ENCODE results near the gene PCNX2. TPM values are rescaled to one million over a fixed set of nuclear protein-coding genes. Genes with fewer than 3 reads are reported as not detected.

PCNX2 gene
- total RNA-seq, 1 donor from 2014 or later = 29.5 TPM

DNA sequence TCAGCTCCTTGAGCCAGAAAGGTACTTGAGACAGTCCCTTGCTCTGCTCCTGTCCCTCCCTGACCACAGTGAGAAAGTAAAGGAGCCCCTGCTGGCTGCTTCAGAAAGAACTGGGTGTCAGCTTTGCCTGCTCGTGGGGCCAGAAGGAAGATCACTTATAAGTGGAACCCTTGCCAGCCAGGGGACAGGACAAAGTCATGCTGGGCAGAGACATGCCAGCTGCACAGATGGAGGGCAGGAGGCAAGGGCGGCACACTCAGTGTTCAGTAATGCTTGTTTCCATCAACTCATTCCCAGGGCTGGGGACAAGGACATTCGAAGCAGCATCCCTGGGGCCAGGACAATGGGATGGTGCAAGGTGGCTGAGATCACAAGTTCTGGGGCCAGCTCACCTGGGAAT is 303.3 kb downstream of the PCNX2 start:
- H3K27me3 Mint-ChIP-seq = no peaks in the 10 kb centered on the region
- no peak overlapping the region for H3K4me3 Mint-ChIP-seq
- no peak for DNase-seq
- peaks cover 13% of the 10 kb centered on the region for H3K4me1 Mint-ChIP-seq
- intact Hi-C loops (cut with micrococcal nuclease) = no loop called here
- peaks cover 53% of the 10 kb centered on the region for H3K36me3 Mint-ChIP-seq (ENCODE audit: low read depth)
- H3K27ac Mint-ChIP-seq = no peak overlapping the region
- H3K9me3 Mint-ChIP-seq = peaks cover 20% of the 10 kb centered on the region

DNA sequence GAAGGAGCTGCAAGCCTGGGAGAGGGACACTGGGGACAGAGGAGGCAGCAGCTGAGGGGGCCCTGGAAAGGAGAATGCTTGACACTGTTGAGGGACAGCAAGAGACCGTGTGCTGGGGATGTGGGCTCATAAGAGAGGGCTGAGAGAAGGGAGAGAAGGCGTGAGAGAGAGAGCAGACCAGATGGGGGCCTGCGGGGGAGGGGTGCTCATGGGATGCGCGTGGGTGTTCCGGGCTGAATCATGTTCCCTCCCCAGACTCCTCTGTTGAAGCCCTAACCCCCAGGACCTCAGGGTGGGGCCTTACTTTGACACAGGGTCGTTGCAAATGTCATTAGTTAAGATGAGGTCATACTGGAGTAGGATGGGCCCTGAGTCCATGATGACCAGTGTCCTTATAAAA is 304.3 kb downstream of the PCNX2 start:
- Mint-ChIP-seq H3K4me1 (peaks cover 13% of the 10 kb centered on the region), H3K27me3 (no peaks in the 10 kb centered on the region), H3K9me3 (peaks cover 20% of the 10 kb centered on the region), H3K36me3 (ENCODE audit: low read depth) (peaks cover 44% of the 10 kb centered on the region), H3K27ac (no peak overlapping the region), H3K4me3 (no peak overlapping the region)
- DNase-seq = no peak
- intact Hi-C loops (cut with micrococcal nuclease) = no loop called here

DNA sequence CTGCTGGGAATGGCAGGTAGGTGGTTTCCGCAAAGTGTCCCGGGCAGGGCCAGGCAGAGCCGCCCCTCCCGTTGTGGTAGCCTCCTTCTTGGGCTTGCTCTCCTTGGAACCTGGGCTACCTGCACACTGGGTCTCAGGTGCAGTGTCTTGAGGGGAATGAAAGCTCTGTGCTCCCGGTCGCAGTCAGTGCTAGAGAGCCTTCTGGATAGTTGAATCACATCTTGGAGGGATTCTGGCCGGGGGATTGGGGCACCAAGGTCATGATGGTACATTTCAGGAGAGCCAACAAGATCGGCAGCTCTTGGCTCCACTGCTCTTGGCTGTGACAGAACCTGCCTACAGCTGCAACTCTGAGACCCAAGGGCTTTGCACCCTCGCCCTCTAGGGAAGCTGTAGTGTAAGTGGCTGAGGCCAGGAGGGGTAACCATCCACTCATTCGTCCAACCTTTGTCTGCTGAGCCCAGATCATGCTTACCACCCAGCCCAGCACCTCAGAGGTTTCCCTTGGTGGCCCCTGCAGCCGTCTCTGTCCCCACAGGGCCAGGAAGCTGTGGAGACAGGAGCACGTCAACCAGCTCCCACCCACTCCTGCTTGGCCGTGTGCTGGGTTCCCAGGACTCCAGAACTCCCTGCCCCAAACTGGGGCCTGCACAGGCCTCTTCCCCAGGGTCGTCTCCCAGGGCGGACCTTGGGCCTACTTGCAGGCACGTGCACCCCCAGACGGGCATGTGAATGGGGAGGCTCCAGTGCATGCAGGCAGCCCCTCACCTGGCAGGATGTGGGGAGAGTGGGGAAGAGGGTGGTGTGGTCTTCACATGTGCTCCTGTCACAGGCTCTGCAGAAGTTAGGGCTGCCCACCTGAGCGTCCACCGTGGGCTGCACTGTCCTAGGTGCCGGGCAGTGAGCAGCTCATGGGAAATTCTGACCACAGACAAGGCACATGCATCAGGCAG is 305.1 kb downstream of the PCNX2 start:
- intact Hi-C loops (cut with micrococcal nuclease) = no loop called here
- H3K4me3 Mint-ChIP-seq = no peak overlapping the region
- H3K27me3 Mint-ChIP-seq = no peaks in the 10 kb centered on the region
- DNase-seq = no peak
- H3K9me3 Mint-ChIP-seq = peaks cover 20% of the 10 kb centered on the region
- peaks cover 13% of the 10 kb centered on the region for H3K4me1 Mint-ChIP-seq
- no peak overlapping the region for H3K27ac Mint-ChIP-seq
- peaks cover 40% of the 10 kb centered on the region for H3K36me3 Mint-ChIP-seq (ENCODE audit: low read depth)

DNA sequence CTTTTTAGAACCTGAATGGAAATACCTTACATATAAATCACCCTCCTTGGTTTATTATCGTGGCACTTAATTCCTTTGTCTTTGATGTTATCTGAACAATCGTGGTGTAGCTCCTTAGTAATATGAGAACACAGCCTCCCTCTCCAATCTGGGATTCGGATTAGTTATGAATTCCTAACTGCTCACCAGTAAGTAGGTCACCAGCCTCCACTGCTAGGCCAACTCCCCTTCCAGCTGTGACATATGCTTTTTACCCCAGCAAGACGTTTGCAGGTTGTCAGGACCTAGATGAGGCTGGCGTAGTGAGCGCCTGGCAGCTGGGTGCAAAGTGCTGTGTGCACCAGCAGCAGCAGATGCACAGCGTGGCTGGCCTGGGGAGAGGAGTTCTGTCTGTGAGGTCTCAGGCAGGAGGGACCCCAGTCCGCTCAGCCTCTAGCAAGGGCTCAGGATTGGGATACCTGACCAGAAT is 306.9 kb downstream of the PCNX2 start:
- Mint-ChIP-seq H3K4me3 (no peak overlapping the region), H3K9me3 (peaks cover 5% of the 10 kb centered on the region), H3K27me3 (no peaks in the 10 kb centered on the region), H3K36me3 (ENCODE audit: low read depth) (peaks cover 26% of the 10 kb centered on the region), H3K4me1 (peaks cover 6% of the 10 kb centered on the region), H3K27ac (no peak overlapping the region)
- intact Hi-C loops (cut with micrococcal nuclease) = no loop called here
- no peak for DNase-seq

DNA sequence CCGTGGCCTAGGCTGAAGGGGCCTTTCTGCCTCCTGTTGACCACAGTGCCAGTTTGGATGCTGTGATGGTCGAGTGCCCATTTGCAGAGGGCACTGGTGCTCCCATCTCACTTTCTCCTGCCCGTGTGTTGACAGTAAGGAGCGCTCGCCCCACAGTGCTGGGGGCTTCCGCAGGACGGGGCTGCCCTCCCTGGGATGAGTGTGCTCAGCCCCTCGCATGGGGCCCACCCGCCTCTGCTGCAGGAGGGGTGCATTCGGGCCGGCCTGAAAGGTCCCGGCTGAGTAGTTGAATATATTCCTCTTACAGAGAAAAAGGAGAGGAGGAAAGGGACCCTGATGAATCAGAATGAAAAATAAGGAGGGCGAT is 307.8 kb downstream of the PCNX2 start:
- H3K9me3 Mint-ChIP-seq = no peaks in the 10 kb centered on the region
- no peak for DNase-seq
- H3K4me1 Mint-ChIP-seq = peaks cover 6% of the 10 kb centered on the region
- no peak overlapping the region for H3K27ac Mint-ChIP-seq
- H3K27me3 Mint-ChIP-seq = no peaks in the 10 kb centered on the region
- intact Hi-C loops (cut with micrococcal nuclease) = no loop called here
- peaks cover 18% of the 10 kb centered on the region for H3K36me3 Mint-ChIP-seq (ENCODE audit: low read depth)
- no peak overlapping the region for H3K4me3 Mint-ChIP-seq

DNA sequence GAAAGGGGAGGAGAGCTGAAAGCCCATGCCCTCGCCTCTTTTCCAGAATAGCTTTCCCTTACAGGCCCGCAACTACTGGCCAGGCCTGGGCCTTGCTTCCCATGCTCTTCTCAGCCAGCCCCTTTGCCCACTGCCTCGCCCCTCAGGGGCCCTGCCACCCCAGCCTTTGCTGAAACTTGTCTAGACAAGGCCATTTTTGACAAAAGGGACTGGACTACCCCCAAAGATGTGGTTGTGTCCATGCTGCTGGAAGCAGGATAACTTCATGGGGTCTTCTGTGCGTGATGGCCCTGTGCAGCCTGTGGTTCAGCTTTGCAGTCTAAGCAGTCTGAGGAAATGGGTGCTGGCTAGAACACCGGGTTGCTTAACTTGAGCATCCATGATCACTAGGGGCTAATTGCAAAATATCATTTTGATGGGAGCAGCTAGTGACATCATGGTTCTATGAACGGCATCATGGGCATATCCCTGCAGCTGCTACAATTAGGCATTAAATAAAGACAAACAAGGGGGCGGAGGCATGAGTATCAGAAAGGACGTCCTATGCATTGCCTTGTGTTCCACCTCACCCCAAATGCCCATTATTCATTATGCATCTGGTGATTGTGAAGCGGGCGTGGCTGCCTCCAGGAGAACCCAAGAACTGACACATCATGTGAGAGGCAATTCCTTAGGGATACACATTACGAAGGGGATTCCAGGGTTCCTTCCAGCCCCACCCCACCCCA is 308.3 kb downstream of the PCNX2 start:
- H3K27ac Mint-ChIP-seq = no peak overlapping the region
- H3K36me3 Mint-ChIP-seq (ENCODE audit: low read depth) = peaks cover 13% of the 10 kb centered on the region
- H3K9me3 Mint-ChIP-seq = no peaks in the 10 kb centered on the region
- H3K4me3 Mint-ChIP-seq = no peak overlapping the region
- no peaks in the 10 kb centered on the region for H3K27me3 Mint-ChIP-seq
- DNase-seq = no peak
- H3K4me1 Mint-ChIP-seq = peaks cover 6% of the 10 kb centered on the region
- intact Hi-C loops (cut with micrococcal nuclease) = no loop called here

DNA sequence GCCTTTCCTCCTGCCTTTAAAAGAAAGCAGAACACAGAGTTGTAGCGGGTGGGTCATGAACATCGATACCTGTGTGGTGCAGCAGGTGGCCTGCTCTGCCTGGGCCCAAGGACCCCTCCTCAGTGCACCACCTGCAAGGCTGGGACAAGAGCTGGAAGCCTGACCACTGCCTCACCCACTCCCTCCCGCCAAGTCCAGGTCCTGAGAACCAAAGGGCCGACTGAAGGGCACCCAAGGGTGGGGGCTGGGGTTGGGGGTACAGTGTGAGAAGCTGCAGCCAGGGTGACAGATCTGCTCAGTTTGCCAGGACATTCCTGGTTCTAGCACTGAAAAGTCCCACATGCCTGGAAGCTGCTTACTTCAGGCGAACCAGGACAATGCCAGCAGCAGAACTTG is 309.0 kb downstream of the PCNX2 start:
- Mint-ChIP-seq H3K27me3 (no peaks in the 10 kb centered on the region), H3K4me3 (no peak overlapping the region), H3K27ac (no peak overlapping the region), H3K36me3 (ENCODE audit: low read depth) (peaks cover 11% of the 10 kb centered on the region), H3K9me3 (no peaks in the 10 kb centered on the region), H3K4me1 (peaks cover 6% of the 10 kb centered on the region)
- intact Hi-C loops (cut with micrococcal nuclease) = no loop called here
- DNase-seq = no peak

DNA sequence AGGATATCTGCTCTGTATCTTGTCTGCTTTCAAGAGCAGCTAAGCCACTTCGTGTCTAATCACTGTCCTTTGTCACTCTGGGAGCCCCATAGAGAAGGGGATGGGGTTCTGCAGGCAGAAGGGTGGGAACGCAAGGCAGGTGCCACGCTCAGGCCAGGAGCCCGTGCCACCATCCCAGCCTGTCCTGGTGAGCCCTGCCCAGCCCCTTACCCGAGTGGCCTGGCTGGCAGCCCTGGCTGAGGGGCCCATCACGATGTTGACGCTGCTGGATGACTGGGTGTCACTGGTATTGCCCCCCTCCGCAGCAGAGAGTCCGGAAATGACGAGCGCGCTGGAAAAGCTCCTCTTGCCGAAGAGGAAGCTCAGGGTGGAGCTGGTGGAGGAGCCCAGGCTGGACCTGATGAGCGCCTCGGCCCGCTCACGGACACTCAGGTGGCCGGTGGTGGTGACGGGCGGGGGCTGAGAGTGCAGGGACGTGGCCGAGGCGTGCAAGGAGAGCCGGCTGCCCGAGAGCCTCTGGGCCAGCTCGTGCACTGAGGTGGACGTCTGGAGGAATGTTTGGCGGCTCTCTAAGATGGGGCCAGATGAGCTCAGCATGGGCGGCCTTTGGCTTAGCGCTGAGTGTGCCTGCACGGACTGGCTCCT is 309.5 kb downstream of the PCNX2 start:
- Mint-ChIP-seq H3K4me3 (no peak overlapping the region), H3K27me3 (no peaks in the 10 kb centered on the region), H3K4me1 (peaks cover 1% of the 10 kb centered on the region), H3K36me3 (ENCODE audit: low read depth) (peaks cover 6% of the 10 kb centered on the region), H3K27ac (no peak overlapping the region), H3K9me3 (no peaks in the 10 kb centered on the region)
- no peak for DNase-seq
- intact Hi-C loops (cut with micrococcal nuclease) = no loop called here

DNA sequence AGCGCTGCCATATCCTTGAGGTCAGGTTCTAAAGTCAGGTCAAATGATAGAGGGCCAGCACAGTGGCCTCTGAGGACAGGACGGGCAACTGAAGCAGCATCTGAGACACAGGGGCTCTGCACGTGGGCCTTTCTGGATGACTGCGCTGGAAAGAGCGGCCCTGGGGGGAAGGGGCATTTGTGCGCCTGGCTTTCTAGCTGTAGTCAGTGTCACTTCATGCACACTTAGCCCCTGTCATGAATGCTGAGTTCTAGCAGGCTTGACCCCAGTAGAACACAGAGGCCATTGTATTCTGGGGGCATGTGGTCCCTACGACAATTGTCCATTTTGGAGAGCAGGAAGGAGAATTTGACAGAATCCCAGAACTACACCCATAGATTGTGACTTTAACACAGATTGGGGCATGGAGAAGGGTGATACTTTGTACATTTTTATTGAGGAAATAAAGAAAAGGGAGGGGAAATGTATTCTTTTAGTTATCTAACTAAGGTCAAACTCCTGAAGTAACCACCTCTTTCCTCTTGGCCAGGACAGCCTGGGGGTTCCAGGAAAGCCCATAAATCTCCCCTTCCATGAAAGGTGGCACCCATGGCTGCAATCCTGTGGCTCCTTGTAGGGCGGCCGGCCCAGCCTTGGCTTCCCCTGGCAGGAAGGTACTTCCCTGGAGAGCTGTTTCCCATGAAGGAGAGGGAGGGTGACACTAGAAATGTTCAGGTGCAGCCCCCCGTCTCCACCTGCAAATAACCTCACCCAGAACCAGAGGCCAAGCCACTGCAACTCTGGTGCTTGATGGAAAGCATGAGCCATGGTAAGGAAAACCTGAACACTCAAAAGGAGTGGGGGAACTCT is 310.7 kb downstream of the PCNX2 start:
- Mint-ChIP-seq H3K4me1 (no peaks in the 10 kb centered on the region), H3K9me3 (no peaks in the 10 kb centered on the region), H3K36me3 (ENCODE audit: low read depth) (peaks cover 14% of the 10 kb centered on the region), H3K4me3 (no peak overlapping the region), H3K27ac (no peak overlapping the region), H3K27me3 (no peaks in the 10 kb centered on the region)
- intact Hi-C loops (cut with micrococcal nuclease) = no loop called here
- no peak for DNase-seq

DNA sequence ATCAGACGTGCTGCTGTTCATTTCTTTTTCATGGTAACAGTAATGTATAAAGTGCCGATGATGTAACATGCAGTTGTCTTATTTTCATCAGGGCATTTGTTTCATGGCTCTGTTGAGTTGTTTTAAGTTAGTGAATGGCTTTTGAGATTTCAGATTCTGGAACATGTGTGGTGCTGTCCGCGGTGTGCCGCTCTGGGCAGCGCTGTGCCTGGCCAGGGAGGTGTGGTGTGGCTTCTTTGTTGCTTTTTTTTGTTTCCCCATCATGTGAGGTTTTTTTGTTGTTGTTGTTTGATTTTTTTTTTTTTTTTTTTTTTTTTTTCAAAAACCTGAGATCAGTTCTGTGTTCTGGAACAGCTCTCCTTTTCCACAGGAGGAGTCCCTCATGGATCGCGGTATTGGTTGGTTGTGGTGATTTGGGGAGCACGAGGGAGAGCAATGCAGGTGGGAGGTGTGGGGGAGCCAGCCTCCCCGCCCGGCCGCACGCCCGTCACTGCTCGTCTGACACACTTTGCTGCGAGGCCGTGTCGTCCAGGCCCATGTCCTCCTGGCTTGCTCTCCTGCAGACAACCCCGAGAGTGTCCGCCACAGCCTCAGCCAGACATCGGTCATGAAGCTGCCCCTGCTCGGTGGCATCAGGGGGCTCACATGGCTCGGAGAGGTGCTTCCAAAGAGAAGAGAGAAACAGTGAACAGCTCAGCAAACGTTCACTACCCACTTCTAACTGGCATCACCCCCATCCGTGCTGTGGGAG is 311.5 kb downstream of the PCNX2 start:
- Mint-ChIP-seq H3K36me3 (ENCODE audit: low read depth) (peaks cover 17% of the 10 kb centered on the region), H3K27ac (no peak overlapping the region), H3K27me3 (no peaks in the 10 kb centered on the region), H3K9me3 (no peaks in the 10 kb centered on the region), H3K4me3 (no peak overlapping the region), H3K4me1 (peaks cover 5% of the 10 kb centered on the region)
- intact Hi-C loops (cut with micrococcal nuclease) = no loop called here
- no peak for DNase-seq

DNA sequence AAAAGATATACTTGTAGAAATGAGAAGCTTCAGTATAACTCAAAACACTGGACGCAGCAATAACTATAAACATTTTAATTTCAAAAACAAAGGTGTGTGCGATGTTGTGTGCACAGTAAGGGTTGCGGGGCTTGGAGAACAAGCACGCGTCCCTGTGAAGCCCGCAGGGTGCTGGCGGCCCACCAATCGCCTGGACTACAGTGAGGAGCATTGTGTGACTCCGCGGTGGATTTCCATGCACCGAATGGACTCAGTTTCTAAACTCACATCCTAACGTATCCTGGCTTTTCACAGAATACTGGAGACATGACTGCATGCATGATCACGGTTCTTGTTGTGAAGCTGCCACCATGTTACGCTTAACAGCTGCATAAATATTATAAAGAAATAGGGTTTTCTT is 312.1 kb downstream of the PCNX2 start:
- Mint-ChIP-seq H3K27ac (no peak overlapping the region), H3K4me1 (peaks cover 9% of the 10 kb centered on the region), H3K27me3 (no peaks in the 10 kb centered on the region), H3K4me3 (no peak overlapping the region), H3K36me3 (ENCODE audit: low read depth) (peaks cover 20% of the 10 kb centered on the region), H3K9me3 (no peaks in the 10 kb centered on the region)
- no peak for DNase-seq
- intact Hi-C loops (cut with micrococcal nuclease) = no loop called here

DNA sequence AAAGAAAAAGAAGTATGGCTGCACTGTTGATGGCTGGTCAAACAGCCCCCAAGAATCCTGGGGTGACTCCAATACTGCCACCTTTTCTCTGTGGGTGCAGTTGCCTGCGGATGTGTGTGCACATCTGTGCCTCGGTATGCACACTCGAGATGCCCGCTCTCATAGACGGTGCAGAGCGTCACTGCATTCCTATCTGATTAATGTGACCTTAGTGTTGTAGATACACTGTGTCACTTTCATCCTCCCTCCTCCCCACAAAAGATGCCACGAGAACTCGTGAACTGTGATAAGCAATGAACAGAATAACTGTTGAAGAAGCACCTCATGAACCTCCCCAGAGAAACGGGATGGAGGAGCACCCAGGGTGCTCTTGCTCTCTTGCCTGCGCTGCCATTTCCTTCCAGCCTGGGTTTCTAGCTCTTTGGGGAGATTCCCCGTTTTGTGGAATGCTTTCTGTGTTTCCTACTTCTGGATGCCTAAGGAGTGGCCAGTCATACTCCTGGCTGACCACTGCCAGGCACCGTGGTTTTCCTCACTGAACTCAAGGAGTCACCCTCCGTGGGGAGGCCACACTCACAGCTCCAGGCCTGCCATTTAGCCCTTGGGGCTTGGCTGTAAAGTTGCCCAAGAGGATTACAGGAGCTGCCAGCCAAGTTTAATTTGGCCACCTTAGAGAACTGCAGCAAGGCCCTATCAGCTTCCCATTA is 313.1 kb downstream of the PCNX2 start:
- H3K4me1 Mint-ChIP-seq = peaks cover 19% of the 10 kb centered on the region
- peaks cover 24% of the 10 kb centered on the region for H3K36me3 Mint-ChIP-seq (ENCODE audit: low read depth)
- no peak overlapping the region for H3K4me3 Mint-ChIP-seq
- no peaks in the 10 kb centered on the region for H3K27me3 Mint-ChIP-seq
- intact Hi-C loops (cut with micrococcal nuclease) = no loop called here
- no peak for DNase-seq
- H3K27ac Mint-ChIP-seq = no peak overlapping the region
- no peaks in the 10 kb centered on the region for H3K9me3 Mint-ChIP-seq

All from activated CD4-positive, alpha-beta T cell treated with anti-CD3 and anti-CD28 coated beads, Interleukin-2, amount 10 ng/mL, durations not matched to agents 24 days and 14 days (primary cell).